HepG2 (cell line): ENCODE measurements around the gene MAFF. TPM values are rescaled to one million over a fixed set of nuclear protein-coding genes. Genes with fewer than 3 reads are reported as not detected.

Experiments used
- ATAC-seq: fragments of 200-7000 bp; cut with Tn5 transposase; 3 replicates; pipeline ENCODE4 v1.9.1; 2020; ENCODE audit warnings: mild to moderate bottlenecking, moderate library complexity
- BruUV-seq: library from RNA; stranded (reverse); fragments of 400-500 nt; replicated peaks from 2 replicates; lab custom pipeline; 2021; lab: Mats Ljungman, UMichigan
- CTCF ChIA-PET: fragments of 300-600 bp; formaldehyde crosslinking; extraction: SDS; loops from one replicate; lab custom pipeline; 2021; ENCODE audit warnings: low total read pairs, inconsistent platforms, low intra/inter-chr PET ratio; lab: Yijun Ruan, JAX
- POLR2A ChIA-PET: fragments of 350-600 bp; sonication (Branson Sonifier 250); formaldehyde crosslinking; loops from one replicate; lab custom pipeline; 2020; ENCODE audit warnings: antibody characterized with exemption, inconsistent platforms; lab: Yijun Ruan, JAX
- DNase-seq: peaks from one replicate; pipeline ENCODE4 v3.0.0-alpha.2; 2015; ENCODE audit warnings: low spot score
- FAIRE-seq: peaks from 3 replicates; lab custom pipeline; 2011; peaks lifted over from hg19 to GRCh38; lab: Jason Lieb, UNC
- H2AFZ ChIP-seq: one replicate; pipeline ENCODE4 v1.6.1; 2011; ENCODE audit warnings: low read length, inconsistent platforms
- H3K27ac ChIP-seq: fragments of 300-600 bp; 3 replicates; pipeline ENCODE4 v1.8.0; 2011; ENCODE audit warnings: mixed run types, mild to moderate bottlenecking, mixed read lengths, low read length, inconsistent platforms; ENCODE audit not compliant: insufficient read depth; ENCODE audit errors: extremely low read length
- H3K27me3 ChIP-seq, 2 experiments: fragments of 200-600 bp in 1 of 2; 2 replicates in 1 of 2; 3 replicates in 1 of 2; pipeline versions ENCODE4 v1.6.0 to v1.8.0; 2011; ENCODE audit warnings: low read length in 2 of 2, mild to moderate bottlenecking in 2 of 2, moderate library complexity in 2 of 2, inconsistent platforms in 1 of 2; ENCODE audit not compliant: insufficient read depth in 2 of 2, control insufficient read depth in 1 of 2
- H3K36me3 ChIP-seq, 2 experiments: fragments of 200-600 bp in 1 of 2; replicated peaks in 1 of 2; 2 replicates in 1 of 2; 3 replicates in 1 of 2; pipeline versions ENCODE4 v1.5.1 to v1.8.0; 2011; ENCODE audit warnings: low read length in 2 of 2, inconsistent platforms in 1 of 2; ENCODE audit not compliant: insufficient read depth in 2 of 2, control insufficient read depth in 1 of 2
- H3K4me1 ChIP-seq: 2 replicates; pipeline ENCODE4 v1.5.1; 2012; ENCODE audit warnings: low read length, inconsistent platforms; ENCODE audit not compliant: insufficient read depth
- H3K4me2 ChIP-seq: 2 replicates; pipeline ENCODE4 v1.6.0; 2011; ENCODE audit warnings: low read depth, low read length, inconsistent platforms
- H3K4me3 ChIP-seq, 3 experiments: fragments of 200-600 bp in 1 of 3; sonication (generic), shearing (Covaris generic) in 1 of 3; replicated peaks in 1 of 3; 2 replicates each; pipeline ENCODE4 v1.5.1; 2011 to 2016; ENCODE audit warnings: low read length in 3 of 3, inconsistent platforms in 2 of 3, low read depth in 2 of 3, mild to moderate bottlenecking in 2 of 3, control low read depth in 1 of 3, mixed read lengths in 1 of 3; ENCODE audit not compliant: insufficient read depth in 1 of 3
- H3K79me2 ChIP-seq: one replicate; pipeline ENCODE4 v1.6.1; 2011; ENCODE audit warnings: low read length, inconsistent platforms; ENCODE audit not compliant: insufficient read depth
- H3K9ac ChIP-seq: 2 replicates; pipeline ENCODE4 v1.6.0; 2011; ENCODE audit warnings: mild to moderate bottlenecking, low read depth, low read length, inconsistent platforms; ENCODE audit not compliant: insufficient read depth
- H3K9me3 ChIP-seq: 2 replicates; pipeline ENCODE4 v1.5.1; 2012; ENCODE audit warnings: mild to moderate bottlenecking, low read length
- H4K20me1 ChIP-seq: 2 replicates; pipeline ENCODE4 v1.6.0; 2011; ENCODE audit warnings: inconsistent platforms, mild to moderate bottlenecking, low read length, moderate library complexity; ENCODE audit not compliant: insufficient read depth
- HIC2 ChIP-seq: sonication (generic); formaldehyde crosslinking; IDR thresholded peaks from 2 replicates; pipeline ENCODE4 v1.9.0; 2022; ENCODE audit warnings: low read depth, missing genetic modification reagents
- HNF4A ChIP-seq: sonication (generic); formaldehyde crosslinking; IDR thresholded peaks from 2 replicates; pipeline ENCODE4 v1.4.0; 2020; ENCODE audit warnings: missing genetic modification reagents
- KLF13 ChIP-seq: sonication (generic); formaldehyde crosslinking; IDR thresholded peaks from 2 replicates; pipeline ENCODE4 v1.4.0; 2020; ENCODE audit warnings: mild to moderate bottlenecking, missing genetic modification reagents
- PHF20 ChIP-seq: sonication (generic); formaldehyde crosslinking; IDR thresholded peaks from 2 replicates; pipeline ENCODE4 v1.5.0; 2020; ENCODE audit warnings: mild to moderate bottlenecking, missing genetic modification reagents
- SP5 ChIP-seq: IDR thresholded peaks from 2 replicates; pipeline ENCODE4 v1.6.1; 2016; ENCODE audit warnings: low read depth, borderline replicate concordance
- TGIF2 ChIP-seq: IDR thresholded peaks from 2 replicates; pipeline ENCODE4 v1.6.1; 2016; ENCODE audit warnings: control low read depth, missing compliant biosample characterization
- ZBTB21 ChIP-seq: sonication (generic); formaldehyde crosslinking; IDR thresholded peaks from 2 replicates; pipeline ENCODE4 v1.4.0; 2020; ENCODE audit warnings: missing genetic modification reagents
- ZFY ChIP-seq: sonication (generic); formaldehyde crosslinking; IDR thresholded peaks from 2 replicates; pipeline ENCODE4 v1.4.0; 2020; ENCODE audit warnings: missing genetic modification reagents
- WGBS: methylation state at CpG from one replicate; pipeline ENCODE4 v1.1.6; 2017; ENCODE audit warnings: low lambda C conversion rate; 5-methylcytosine and 5-hydroxymethylcytosine counted together
- in situ Hi-C: cut with HindIII; loops from 2 replicates; pipeline ENCODE4 v1.10.0; 2017; ENCODE audit warnings: low pct_unique_long_range_greater_than_20kb; ENCODE audit not compliant: extremely low pct_ligation_motif_present
- intact Hi-C: fragments of 100-400 bp; cut with micrococcal nuclease; formaldehyde crosslinking; loops from one replicate; pipeline ENCODE4 v1.10.0; 2022; ENCODE audit not compliant: unreplicated experiment
- polyA plus RNA-seq, 8 experiments: library from polyadenylated mRNA; depleted of rRNA in 3 of 8; stranded (reverse) in 7 of 8; unstranded in 1 of 8; fragments of >200 nt; fragmentation: Illumina TruSeq in 4 of 8; extraction: Trizol in 4 of 8; gene quantifications; 2 replicates each; pipeline versions ENCODE4 v1.2.1 to v1.2.3, GENCODE V29; 2011 to 2016; ENCODE audit warnings: low read depth in 4 of 8, missing spikeins in 1 of 8, mixed read lengths in 1 of 8; ENCODE audit not compliant: insufficient read depth in 1 of 8
- total RNA-seq, 5 experiments: library from RNA; depleted of rRNA; stranded (reverse); fragments of >200 nt; fragmentation: Illumina TruSeq; extraction: Trizol; gene quantifications; 2 replicates each; pipeline ENCODE4 v1.2.3, GENCODE V29; 2016; ENCODE audit warnings: low read depth in 1 of 5
- TF ChIP-seq, protein P1 (sequence below): sonication (generic); formaldehyde crosslinking; IDR thresholded peaks from 2 replicates; pipeline ENCODE4 v1.4.0; 2020; ENCODE audit warnings: missing genetic modification reagents
- TF ChIP-seq, protein P2 (sequence below): sonication (generic); formaldehyde crosslinking; IDR thresholded peaks from 2 replicates; pipeline ENCODE4 v1.5.0; 2020; ENCODE audit warnings: mild to moderate bottlenecking, missing genetic modification reagents, moderate library complexity

Gene MAFF
- total and polyA plus RNA-seq, 2 of the 13 experiments (the other 11 are each of a cell fraction or from before 2014, with no cell fraction given) = 5.4 to 14.3 TPM

- TF ChIP-seq, protein P1, sequence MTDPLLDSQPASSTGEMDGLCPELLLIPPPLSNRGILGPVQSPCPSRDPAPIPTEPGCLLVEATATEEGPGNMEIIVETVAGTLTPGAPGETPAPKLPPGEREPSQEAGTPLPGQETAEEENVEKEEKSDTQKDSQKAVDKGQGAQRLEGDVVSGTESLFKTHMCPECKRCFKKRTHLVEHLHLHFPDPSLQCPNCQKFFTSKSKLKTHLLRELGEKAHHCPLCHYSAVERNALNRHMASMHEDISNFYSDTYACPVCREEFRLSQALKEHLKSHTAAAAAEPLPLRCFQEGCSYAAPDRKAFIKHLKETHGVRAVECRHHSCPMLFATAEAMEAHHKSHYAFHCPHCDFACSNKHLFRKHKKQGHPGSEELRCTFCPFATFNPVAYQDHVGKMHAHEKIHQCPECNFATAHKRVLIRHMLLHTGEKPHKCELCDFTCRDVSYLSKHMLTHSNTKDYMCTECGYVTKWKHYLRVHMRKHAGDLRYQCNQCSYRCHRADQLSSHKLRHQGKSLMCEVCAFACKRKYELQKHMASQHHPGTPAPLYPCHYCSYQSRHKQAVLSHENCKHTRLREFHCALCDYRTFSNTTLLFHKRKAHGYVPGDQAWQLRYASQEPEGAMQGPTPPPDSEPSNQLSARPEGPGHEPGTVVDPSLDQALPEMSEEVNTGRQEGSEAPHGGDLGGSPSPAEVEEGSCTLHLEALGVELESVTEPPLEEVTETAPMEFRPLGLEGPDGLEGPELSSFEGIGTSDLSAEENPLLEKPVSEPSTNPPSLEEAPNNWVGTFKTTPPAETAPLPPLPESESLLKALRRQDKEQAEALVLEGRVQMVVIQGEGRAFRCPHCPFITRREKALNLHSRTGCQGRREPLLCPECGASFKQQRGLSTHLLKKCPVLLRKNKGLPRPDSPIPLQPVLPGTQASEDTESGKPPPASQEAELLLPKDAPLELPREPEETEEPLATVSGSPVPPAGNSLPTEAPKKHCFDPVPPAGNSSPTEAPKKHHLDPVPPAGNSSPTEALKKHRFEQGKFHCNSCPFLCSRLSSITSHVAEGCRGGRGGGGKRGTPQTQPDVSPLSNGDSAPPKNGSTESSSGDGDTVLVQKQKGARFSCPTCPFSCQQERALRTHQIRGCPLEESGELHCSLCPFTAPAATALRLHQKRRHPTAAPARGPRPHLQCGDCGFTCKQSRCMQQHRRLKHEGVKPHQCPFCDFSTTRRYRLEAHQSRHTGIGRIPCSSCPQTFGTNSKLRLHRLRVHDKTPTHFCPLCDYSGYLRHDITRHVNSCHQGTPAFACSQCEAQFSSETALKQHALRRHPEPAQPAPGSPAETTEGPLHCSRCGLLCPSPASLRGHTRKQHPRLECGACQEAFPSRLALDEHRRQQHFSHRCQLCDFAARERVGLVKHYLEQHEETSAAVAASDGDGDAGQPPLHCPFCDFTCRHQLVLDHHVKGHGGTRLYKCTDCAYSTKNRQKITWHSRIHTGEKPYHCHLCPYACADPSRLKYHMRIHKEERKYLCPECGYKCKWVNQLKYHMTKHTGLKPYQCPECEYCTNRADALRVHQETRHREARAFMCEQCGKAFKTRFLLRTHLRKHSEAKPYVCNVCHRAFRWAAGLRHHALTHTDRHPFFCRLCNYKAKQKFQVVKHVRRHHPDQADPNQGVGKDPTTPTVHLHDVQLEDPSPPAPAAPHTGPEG (CRISPR knock-in tag) = no peak
- TF ChIP-seq TGIF2 (CRISPR knock-in tag) (no peak), ZBTB21 (CRISPR knock-in tag) (peak; percentile 71)
Measured at GRCh38 chr22:38201711-38202436, at the start of gene MAFF (continued).

DNA sequence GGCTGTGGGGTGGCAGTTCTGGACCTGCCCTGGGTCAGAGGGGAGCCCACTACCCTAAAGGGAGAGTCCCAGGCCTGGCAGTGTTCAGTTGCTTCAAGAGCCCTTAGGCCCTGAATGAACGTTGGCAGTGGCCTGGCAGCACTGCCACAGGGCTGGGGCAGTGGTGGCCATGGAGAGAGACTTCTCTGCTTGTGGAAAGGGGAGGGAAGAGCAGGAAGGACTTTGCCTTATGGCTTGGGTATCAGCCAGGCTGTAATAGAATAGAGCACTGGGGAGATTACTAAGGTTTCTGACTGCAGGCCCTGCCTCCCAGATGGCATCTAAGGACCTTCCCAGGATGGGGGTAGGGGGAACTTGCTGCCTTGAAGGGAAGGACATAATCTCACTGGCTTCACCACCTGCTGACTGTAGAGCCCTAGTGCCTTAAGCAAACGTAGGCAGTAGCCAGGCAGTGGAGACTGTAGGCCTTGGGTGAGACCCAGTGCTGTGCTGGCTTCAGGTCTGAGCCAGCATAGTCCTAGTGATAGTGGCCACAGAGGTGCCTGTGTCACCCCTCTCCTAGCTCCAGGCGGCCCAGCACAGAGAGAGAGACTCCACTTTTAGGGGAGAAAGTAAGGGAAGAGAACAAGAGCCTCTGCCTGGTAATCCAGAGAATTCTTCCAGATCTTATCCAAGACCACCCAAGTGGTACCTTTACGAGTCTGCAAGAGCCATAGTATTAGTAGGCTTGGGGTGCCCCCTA, 47.8 kb upstream of the MAFF start:
- intact Hi-C loops (no loop called here), in situ Hi-C loops (no loop called here)
- DNase-seq (peak; percentile 32), FAIRE-seq (no peak), ATAC-seq (peak; percentile 95)
- Histone ChIP-seq H3K27me3 (no peaks in the 10 kb centered on the region), H3K36me3 (no peaks in the 10 kb centered on the region), H3K4me1 (peaks cover 30% of the 10 kb centered on the region), H4K20me1 (no peaks in the 10 kb centered on the region), H2AFZ (no peak overlapping the region), H3K79me2 (no peaks in the 10 kb centered on the region), H3K4me2 (peak overlapping the region; percentile 21; the same call in 1 of the 2 replicates), H3K9ac (no peak overlapping the region), H3K9me3 (no peaks in the 10 kb centered on the region), H3K4me3 (no peak overlapping the region), H3K27ac (no peak overlapping the region)
- ChIA-PET CTCF (interaction anchor here (1.4 kb wide), 1 partner anchor 102 kb away, joined by 5 read pairs; no protein-coding TSS in a partner anchor), POLR2A (no interaction called here)
- BruUV-seq = no TSS peak
- WGBS = 47% methylated on average over 3 of the region's 4 CpGs
- TF ChIP-seq HNF4A (CRISPR knock-in tag) (peak; percentile 46), HIC2 (CRISPR knock-in tag) (peak; percentile 61; the same call in 1 of the 2 replicates), ZFY (CRISPR knock-in tag) (0 out of 2 replicates have a peak, but pooled peaks have one; percentile 21), SP5 (0 out of 2 replicates have a peak, but pooled peaks have one; percentile 51), PHF20 (CRISPR knock-in tag) (0 out of 2 replicates have a peak, but pooled peaks have one; percentile 15), KLF13 (CRISPR knock-in tag) (no peak)
- TF ChIP-seq, protein P2, sequence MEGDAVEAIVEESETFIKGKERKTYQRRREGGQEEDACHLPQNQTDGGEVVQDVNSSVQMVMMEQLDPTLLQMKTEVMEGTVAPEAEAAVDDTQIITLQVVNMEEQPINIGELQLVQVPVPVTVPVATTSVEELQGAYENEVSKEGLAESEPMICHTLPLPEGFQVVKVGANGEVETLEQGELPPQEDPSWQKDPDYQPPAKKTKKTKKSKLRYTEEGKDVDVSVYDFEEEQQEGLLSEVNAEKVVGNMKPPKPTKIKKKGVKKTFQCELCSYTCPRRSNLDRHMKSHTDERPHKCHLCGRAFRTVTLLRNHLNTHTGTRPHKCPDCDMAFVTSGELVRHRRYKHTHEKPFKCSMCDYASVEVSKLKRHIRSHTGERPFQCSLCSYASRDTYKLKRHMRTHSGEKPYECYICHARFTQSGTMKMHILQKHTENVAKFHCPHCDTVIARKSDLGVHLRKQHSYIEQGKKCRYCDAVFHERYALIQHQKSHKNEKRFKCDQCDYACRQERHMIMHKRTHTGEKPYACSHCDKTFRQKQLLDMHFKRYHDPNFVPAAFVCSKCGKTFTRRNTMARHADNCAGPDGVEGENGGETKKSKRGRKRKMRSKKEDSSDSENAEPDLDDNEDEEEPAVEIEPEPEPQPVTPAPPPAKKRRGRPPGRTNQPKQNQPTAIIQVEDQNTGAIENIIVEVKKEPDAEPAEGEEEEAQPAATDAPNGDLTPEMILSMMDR (CRISPR knock-in tag) = peak; percentile 38
